Lung (tissue), 12 donors: ENCODE data around the gene PTH2. TPM values are rescaled to one million over a fixed set of nuclear protein-coding genes. Genes with fewer than 3 reads are reported as not detected.

Experiments
- ATAC-seq: fragments of 200-7000 bp; cut with Tn5 transposase; one replicate; pipeline ENCODE4 v1.9.1; 2020; ENCODE audit warnings: moderate number of reproducible peaks; ENCODE audit not compliant: insufficient read depth, low FRiP score
- DNase-seq, 3 donors: peaks; one replicate each; pipeline ENCODE4 v3.0.0-alpha.2; 2013 to 2017
- H3K27ac ChIP-seq, 2 donors: one replicate each; pipeline ENCODE4 v1.5.1; 2013; ENCODE audit warnings: mild to moderate bottlenecking in 2 of 2, moderate library complexity in 2 of 2, control low read depth in 1 of 2, inconsistent platforms in 1 of 2, low read depth in 1 of 2, low read length in 1 of 2
- H3K27me3 ChIP-seq, 3 donors: one replicate each; pipeline ENCODE4 v1.5.1; 2013; ENCODE audit warnings: low read length in 2 of 3; ENCODE audit not compliant: control insufficient read depth in 3 of 3, insufficient read depth in 3 of 3
- H3K36me3 ChIP-seq, 4 donors: one replicate each; pipeline ENCODE4 v1.5.1; 2013; ENCODE audit warnings: low read length in 4 of 4, mild to moderate bottlenecking in 1 of 4, moderate library complexity in 1 of 4; ENCODE audit not compliant: control insufficient read depth in 4 of 4, insufficient read depth in 4 of 4
- H3K4me1 ChIP-seq, 5 donors: one replicate each; pipeline ENCODE4 v1.5.1; 2013; ENCODE audit warnings: low read length in 5 of 5, mild to moderate bottlenecking in 2 of 5, moderate library complexity in 1 of 5; ENCODE audit not compliant: control insufficient read depth in 5 of 5, insufficient read depth in 5 of 5
- H3K4me3 ChIP-seq: one replicate; pipeline ENCODE4 v1.5.1; 2013; ENCODE audit warnings: mild to moderate bottlenecking, control low read depth, moderate library complexity
- H3K9ac ChIP-seq, 2 donors: one replicate each; pipeline ENCODE4 v1.5.1; 2013; ENCODE audit warnings: low read length in 2 of 2, control low read depth in 1 of 2; ENCODE audit not compliant: insufficient read depth in 1 of 2
- H3K9me3 ChIP-seq, 4 donors: one replicate each; pipeline ENCODE4 v1.5.1; 2013; ENCODE audit warnings: low read length in 3 of 4, mild to moderate bottlenecking in 1 of 4, moderate library complexity in 1 of 4; ENCODE audit not compliant: control insufficient read depth in 4 of 4, insufficient read depth in 3 of 4
- WGBS, 2 donors: extraction: QIAGEN DNeasy Blood & Tissue Kit; methylation state at CpG; one replicate each; pipeline ENCODE4 v1.1.7; 2013; 5-methylcytosine and 5-hydroxymethylcytosine counted together
- polyA plus RNA-seq, 2 donors: library from polyadenylated mRNA; stranded (reverse); fragments of 200-250 nt; gene quantifications; one replicate each; pipeline ENCODE4 v1.2.1, GENCODE V29; 2013
- total RNA-seq, 2 donors: library from RNA; depleted of rRNA in 1 of 2; stranded (reverse); fragments of >200 nt in 1 of 2; gene quantifications; one replicate each; pipeline ENCODE4 v1.2.1, GENCODE V29; 2014 to 2021
- TF ChIP-seq, protein P1 (sequence below): IDR thresholded peaks from 2 replicates; pipeline ENCODE4 v1.5.1; 2012; ENCODE audit warnings: mild to moderate bottlenecking; ENCODE audit errors: control extremely low read depth, extremely low read depth
- donor health status: control.
- donor health status: control.
- donor health status: Bipolar disorder and iron deficiency.
- donor health status: healthy.
- donor health status: DM: yes; HTN: yes; CAD: no.

Gene PTH2
- total and polyA plus RNA-seq, 4 donors, result not detected

DNA sequence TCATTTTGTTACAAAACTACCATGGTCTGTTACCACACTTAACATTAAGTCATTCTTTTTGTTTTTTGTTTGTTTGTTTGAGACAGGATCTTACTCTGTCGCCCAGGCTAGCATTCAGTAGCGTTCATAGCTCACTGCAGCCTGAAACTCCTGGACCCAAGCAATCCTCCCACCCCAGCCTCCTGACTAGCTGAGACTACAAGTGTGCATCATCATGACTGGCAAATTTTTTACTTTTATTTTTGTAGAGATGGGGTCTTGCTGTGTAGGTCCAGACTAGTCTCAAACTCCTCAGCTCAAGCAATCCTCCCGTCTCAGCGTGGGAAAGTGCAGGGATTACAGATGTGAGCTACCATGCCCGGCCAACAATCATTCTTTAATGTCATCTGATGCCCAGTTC is 33.1 kb upstream of the PTH2 start:
- peak overlapping the region in 1 of 2 donors; percentile 74 for H3K9ac ChIP-seq
- peaks cover 0 to 32% (median 5%) of the 10 kb centered on the region in 5 donors for H3K4me1 ChIP-seq
- WGBS, 2 donors, result 86% methylated on average over 5 of the region's 5 CpGs
- peaks cover 0 to 16% (median 1%) of the 10 kb centered on the region in 4 donors for H3K36me3 ChIP-seq
- ATAC-seq, result no peak
- peak overlapping the region; percentile 5 to 29 for H3K27ac ChIP-seq
- no peaks in the 10 kb centered on the region for H3K27me3 ChIP-seq
- H3K4me3 ChIP-seq, result no peak overlapping the region
- no peak for DNase-seq
- no peaks in the 10 kb centered on the region for H3K9me3 ChIP-seq
- TF ChIP-seq, protein P1, sequence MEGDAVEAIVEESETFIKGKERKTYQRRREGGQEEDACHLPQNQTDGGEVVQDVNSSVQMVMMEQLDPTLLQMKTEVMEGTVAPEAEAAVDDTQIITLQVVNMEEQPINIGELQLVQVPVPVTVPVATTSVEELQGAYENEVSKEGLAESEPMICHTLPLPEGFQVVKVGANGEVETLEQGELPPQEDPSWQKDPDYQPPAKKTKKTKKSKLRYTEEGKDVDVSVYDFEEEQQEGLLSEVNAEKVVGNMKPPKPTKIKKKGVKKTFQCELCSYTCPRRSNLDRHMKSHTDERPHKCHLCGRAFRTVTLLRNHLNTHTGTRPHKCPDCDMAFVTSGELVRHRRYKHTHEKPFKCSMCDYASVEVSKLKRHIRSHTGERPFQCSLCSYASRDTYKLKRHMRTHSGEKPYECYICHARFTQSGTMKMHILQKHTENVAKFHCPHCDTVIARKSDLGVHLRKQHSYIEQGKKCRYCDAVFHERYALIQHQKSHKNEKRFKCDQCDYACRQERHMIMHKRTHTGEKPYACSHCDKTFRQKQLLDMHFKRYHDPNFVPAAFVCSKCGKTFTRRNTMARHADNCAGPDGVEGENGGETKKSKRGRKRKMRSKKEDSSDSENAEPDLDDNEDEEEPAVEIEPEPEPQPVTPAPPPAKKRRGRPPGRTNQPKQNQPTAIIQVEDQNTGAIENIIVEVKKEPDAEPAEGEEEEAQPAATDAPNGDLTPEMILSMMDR, result no peak

DNA sequence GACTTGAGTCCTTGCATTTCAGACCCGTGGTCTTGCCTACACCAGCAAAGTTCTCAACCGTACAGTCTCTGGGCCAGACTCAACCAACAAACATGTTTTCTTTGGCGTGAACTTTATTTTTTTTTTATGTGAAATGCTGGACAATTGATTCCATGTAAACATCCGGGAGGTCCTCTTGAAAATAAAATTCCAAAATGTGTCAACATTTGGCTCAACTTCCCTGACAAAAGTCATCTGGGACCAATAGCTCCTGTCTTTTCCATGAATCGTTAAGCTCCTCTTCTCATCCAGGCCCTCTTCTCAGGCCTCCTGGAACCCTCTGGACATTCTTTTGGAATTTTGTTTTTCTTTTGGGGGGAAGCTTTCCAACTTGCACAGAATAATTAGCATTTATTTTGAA is 32.5 kb upstream of the PTH2 start:
- DNase-seq (peak; percentile 54 to 95 (median 92)), ATAC-seq (no peak)
- no peaks in the 10 kb centered on the region for H3K27me3 ChIP-seq
- WGBS, 2 donors, result 76 to 81% methylated on average over 5 of the region's 5 CpGs
- peaks cover 0 to 14% (median 1%) of the 10 kb centered on the region in 4 donors for H3K36me3 ChIP-seq
- H3K9me3 ChIP-seq, result no peaks in the 10 kb centered on the region
- TF ChIP-seq, protein P1, result no peak
- no peak overlapping the region for H3K27ac ChIP-seq
- H3K4me1 ChIP-seq, result peaks cover 0 to 34% (median 5%) of the 10 kb centered on the region in 5 donors
- no peak overlapping the region for H3K4me3 ChIP-seq
- peak overlapping the region in 1 of 2 donors; percentile 74 for H3K9ac ChIP-seq

DNA sequence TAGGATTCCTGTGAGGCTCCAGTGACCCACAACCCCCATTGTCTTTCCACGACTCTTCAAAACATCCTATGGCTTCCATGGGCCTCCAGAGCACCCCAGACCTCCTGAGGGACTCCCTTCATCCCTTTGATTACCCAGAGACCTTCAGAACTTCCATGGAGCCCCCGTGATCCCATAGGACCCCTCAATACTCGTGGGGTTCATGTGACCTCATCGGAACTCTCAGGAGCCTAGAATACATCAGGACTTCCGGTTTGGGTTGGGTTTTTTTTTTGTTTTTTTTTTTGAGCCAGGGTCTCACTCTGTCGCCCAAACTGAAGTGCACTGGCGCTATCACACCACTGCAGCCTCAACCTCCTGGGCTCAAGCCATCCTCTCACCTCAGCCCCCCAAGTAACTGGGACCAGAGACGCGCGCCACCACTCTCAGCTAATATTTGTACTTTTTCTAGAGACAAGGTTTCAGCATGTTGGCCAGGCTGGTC is 30.6 kb upstream of the PTH2 start:
- H3K36me3 ChIP-seq, result peaks cover 0 to 9% (median 4%) of the 10 kb centered on the region in 4 donors
- TF ChIP-seq, protein P1, result no peak
- H3K27ac ChIP-seq, result peak overlapping the region; percentile 96
- peak overlapping the region; percentile 68 to 81 for H3K9ac ChIP-seq
- ATAC-seq, result no peak
- peaks cover 0 to 37% (median 8%) of the 10 kb centered on the region in 5 donors for H3K4me1 ChIP-seq
- H3K4me3 ChIP-seq, result peak overlapping the region; percentile 48
- 34 to 35% methylated on average over 10 of the region's 10 CpGs for WGBS, 2 donors
- no peaks in the 10 kb centered on the region for H3K27me3 ChIP-seq
- no peak for DNase-seq
- no peaks in the 10 kb centered on the region for H3K9me3 ChIP-seq
